ENCODE results near the gene HOXB9. TPM values are rescaled to one million over a fixed set of nuclear protein-coding genes. Genes with fewer than 3 reads are reported as not detected.

HOXB9 gene
- total RNA-seq, 5 donors from 2014 or later (not counting 1 experiment from before 2014, with no cell fraction given), result 0.19 to 0.43 (median 0.30) TPM; not detected in 1

DNA sequence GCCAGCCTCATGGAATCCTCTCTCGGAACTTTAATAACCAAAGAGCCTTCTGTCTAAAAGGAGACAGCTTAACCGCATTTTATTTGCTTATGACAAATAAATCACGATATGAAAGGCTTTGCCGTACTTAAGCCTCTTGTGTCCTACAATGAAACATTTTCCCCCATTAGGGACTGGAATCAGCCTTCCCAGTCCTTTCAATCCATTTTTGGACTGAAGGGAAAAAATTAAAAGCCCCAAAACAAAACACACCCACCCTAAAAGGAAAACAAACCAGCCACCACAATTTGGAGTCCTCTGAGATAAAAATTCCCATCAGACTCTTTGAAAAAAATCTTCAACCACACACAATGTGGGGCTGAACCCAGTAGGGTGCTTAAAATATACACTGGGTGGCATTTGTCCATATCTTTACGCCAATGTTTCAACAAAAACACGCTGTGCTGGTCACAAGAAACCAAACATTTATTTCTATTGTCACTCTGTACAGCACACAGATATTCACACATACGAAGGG, 51.0 kb downstream of the HOXB9 start:
- no peak for ATAC-seq (replicated peaks in 1 of 4)
- H3K4me3 Mint-ChIP-seq, result no peak overlapping the region
- peaks cover 15 to 17% of the 10 kb centered on the region in 2 donors for H3K27me3 Mint-ChIP-seq
- Histone ChIP-seq H3K36me3 (ENCODE audit: control insufficient read depth in 2 of 2, extremely low read depth in 1 of 2, insufficient read depth in 1 of 2, low read length in 1 of 2) (peaks cover 0 to 4% of the 10 kb centered on the region in 2 donors), H3K9me3 (no peaks in the 10 kb centered on the region), H3K4me3 (ENCODE audit: control insufficient read depth in 1 of 2, extremely low read depth in 1 of 2, low read length in 1 of 2) (no peak overlapping the region), H3K27ac (ENCODE audit: low read length) (no peak overlapping the region), H3K27me3 (replicated peaks in 1 of 2; ENCODE audit: control insufficient read depth in 2 of 2, extremely low read depth in 1 of 2, insufficient read depth in 2 of 2, low read length in 1 of 2) (peaks cover 0 to 42% of the 10 kb centered on the region in 2 experiments), H3K4me1 (ENCODE audit: control insufficient read depth in 1 of 2, extremely low read depth in 1 of 2, insufficient read depth in 2 of 2, low read length in 2 of 2) (peaks cover 8 to 36% of the 10 kb centered on the region in 2 experiments)
- 100% methylated on average over 2 of the region's 7 CpGs for WGBS (ENCODE audit: insufficient coverage)
- H3K27ac Mint-ChIP-seq, result no peak overlapping the region
- no peak for DNase-seq
- ChIA-PET POLR2A (no interaction called here), CTCF (interaction anchor here in 1 of 2 donors (0.5 to 1.4 kb wide), 4 partner anchors 12 to 309 kb away, joined by 3 to 9 read pairs (median 4); partner anchors contain the start of gene HOXB5)
- peaks cover 7% of the 10 kb centered on the region for H3K36me3 Mint-ChIP-seq
- H3K4me1 Mint-ChIP-seq, result peaks cover 17 to 39% (median 27%) of the 10 kb centered on the region in 3 donors
- no peaks in the 10 kb centered on the region for H3K9me3 Mint-ChIP-seq

DNA sequence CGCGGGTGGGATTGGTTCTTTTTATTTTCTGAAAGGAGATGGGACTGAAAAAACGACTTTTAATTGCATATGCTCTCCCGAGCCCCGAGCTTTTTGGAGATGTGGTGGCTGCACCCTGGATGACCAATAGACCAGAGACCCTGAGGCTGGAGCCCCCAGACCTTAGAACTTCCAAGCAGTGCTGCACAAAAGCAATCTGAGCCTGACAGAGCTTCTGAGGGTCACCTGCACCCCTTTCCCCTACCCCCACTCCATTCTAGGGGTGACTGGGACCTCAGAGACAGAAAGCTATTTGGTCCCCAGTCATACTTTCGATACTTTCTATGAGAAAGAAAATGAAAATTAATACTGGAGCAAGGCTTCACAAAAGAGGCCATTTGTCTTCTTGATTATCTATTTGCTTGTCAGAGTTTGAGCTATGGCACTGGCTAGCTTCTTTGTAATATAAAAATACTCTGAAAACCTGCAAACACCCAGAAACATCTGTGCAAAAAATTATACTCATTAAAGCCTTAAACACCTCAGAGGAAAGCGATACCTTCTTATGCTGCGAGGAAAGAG, 51.6 kb downstream of the HOXB9 start:
- H3K9me3 Mint-ChIP-seq, result no peaks in the 10 kb centered on the region
- 100% methylated on average over 3 of the region's 8 CpGs for WGBS (ENCODE audit: insufficient coverage)

DNA sequence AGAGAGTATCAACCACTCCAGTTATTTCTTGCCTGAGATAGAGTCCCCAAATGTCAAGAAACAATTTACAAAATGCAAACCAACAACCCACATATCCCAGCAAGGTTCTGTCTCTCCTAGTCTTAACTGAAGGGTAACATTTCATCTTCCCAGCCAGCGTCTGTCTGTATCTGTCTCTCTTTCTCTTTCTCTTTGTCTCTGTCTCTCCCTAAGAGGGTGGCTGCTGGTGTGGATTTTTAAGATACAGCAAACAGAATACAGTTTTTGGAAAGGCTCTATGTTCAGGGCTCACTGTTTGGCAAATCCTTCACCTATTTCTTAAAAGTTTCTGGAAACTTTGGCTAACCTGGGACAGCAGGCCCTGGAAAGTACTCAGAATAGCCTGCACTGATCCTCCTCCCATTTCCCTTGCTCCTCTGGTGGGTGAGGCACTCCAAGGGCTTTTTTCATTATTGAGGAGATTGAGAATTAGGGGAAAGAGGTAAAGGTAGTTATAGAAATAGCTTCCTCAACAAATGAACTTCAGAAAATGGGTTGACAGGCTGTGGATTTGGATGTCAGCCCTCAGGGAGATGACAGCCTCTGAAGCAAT, 54.2 kb downstream of the HOXB9 start:
- no peaks in the 10 kb centered on the region for H3K9me3 ChIP-seq
- CTCF ChIA-PET, result no interaction called here
- peaks cover 0 to 13% of the 10 kb centered on the region in 2 experiments for H3K4me1 ChIP-seq (ENCODE audit: control insufficient read depth in 1 of 2, extremely low read depth in 1 of 2, insufficient read depth in 2 of 2, low read length in 2 of 2)
- peaks cover 0 to 24% (median 13%) of the 10 kb centered on the region in 3 donors for H3K4me1 Mint-ChIP-seq
- H3K36me3 ChIP-seq (ENCODE audit: control insufficient read depth in 2 of 2, extremely low read depth in 1 of 2, insufficient read depth in 1 of 2, low read length in 1 of 2), result peaks cover 0 to 4% of the 10 kb centered on the region in 2 donors
- H3K27me3 Mint-ChIP-seq, result peaks cover 0 to 18% of the 10 kb centered on the region in 2 donors
- no peaks in the 10 kb centered on the region for H3K9me3 Mint-ChIP-seq
- no peak overlapping the region for H3K4me3 ChIP-seq (ENCODE audit: control insufficient read depth in 1 of 2, extremely low read depth in 1 of 2, low read length in 1 of 2)
- no peak overlapping the region for H3K27ac Mint-ChIP-seq
- H3K27ac ChIP-seq (ENCODE audit: low read length), result no peak overlapping the region
- no peak for ATAC-seq (replicated peaks in 1 of 4)
- DNase-seq, result no peak
- peaks cover 15% of the 10 kb centered on the region for H3K36me3 Mint-ChIP-seq
- POLR2A ChIA-PET, result no interaction called here
- peaks cover 0 to 30% of the 10 kb centered on the region in 2 experiments for H3K27me3 ChIP-seq (replicated peaks in 1 of 2; ENCODE audit: control insufficient read depth in 2 of 2, extremely low read depth in 1 of 2, insufficient read depth in 2 of 2, low read length in 1 of 2)
- no CpG with 5 or more reads among the region's 1 CpG for WGBS (ENCODE audit: insufficient coverage)
- H3K4me3 Mint-ChIP-seq, result no peak overlapping the region

More for the DNA sequence above, 51.6 kb downstream of the HOXB9 start:
- H3K4me3 ChIP-seq (ENCODE audit: control insufficient read depth in 1 of 2, extremely low read depth in 1 of 2, low read length in 1 of 2), result no peak overlapping the region
- ATAC-seq (replicated peaks in 1 of 4) (no peak), DNase-seq (no peak)
- H3K27me3 Mint-ChIP-seq, result peaks cover 9 to 18% of the 10 kb centered on the region in 2 donors
- no peak overlapping the region for H3K27ac Mint-ChIP-seq
- no peak overlapping the region for H3K27ac ChIP-seq (ENCODE audit: low read length)
- peaks cover 0 to 38% of the 10 kb centered on the region in 2 experiments for H3K27me3 ChIP-seq (replicated peaks in 1 of 2; ENCODE audit: control insufficient read depth in 2 of 2, extremely low read depth in 1 of 2, insufficient read depth in 2 of 2, low read length in 1 of 2)
- peaks cover 0 to 4% of the 10 kb centered on the region in 2 donors for H3K36me3 ChIP-seq (ENCODE audit: control insufficient read depth in 2 of 2, extremely low read depth in 1 of 2, insufficient read depth in 1 of 2, low read length in 1 of 2)
- H3K4me1 ChIP-seq (ENCODE audit: control insufficient read depth in 1 of 2, extremely low read depth in 1 of 2, insufficient read depth in 2 of 2, low read length in 2 of 2), result peaks cover 8 to 32% of the 10 kb centered on the region in 2 experiments
- H3K9me3 ChIP-seq, result no peaks in the 10 kb centered on the region
- H3K4me3 Mint-ChIP-seq, result no peak overlapping the region
- CTCF ChIA-PET, result interaction anchor here in 1 of 2 donors (0.6 to 1.4 kb wide), 4 partner anchors 13 to 392 kb away, joined by 3 to 9 read pairs (median 4); partner anchors contain the start of gene HOXB5
- peaks cover 11 to 36% (median 24%) of the 10 kb centered on the region in 3 donors for H3K4me1 Mint-ChIP-seq
- POLR2A ChIA-PET, result no interaction called here
- peaks cover 7% of the 10 kb centered on the region for H3K36me3 Mint-ChIP-seq

Other genes with a start within 250 kb of the HOXB9 start
- 100 to 1,000 TPM in 2 of 5 donors, 10 to 100 TPM in 3; 71.5 to 142 (median 80.4) TPM for gene SKAP1, start 196.1 kb downstream of the HOXB9 start, total RNA-seq
- gene HOXB1, start 95.3 kb downstream of the HOXB9 start, total RNA-seq, result not detected
- gene HOXB2, start 81.2 kb downstream of the HOXB9 start, total RNA-seq, result 10 to 100 TPM; 12.1 to 37.3 (median 25.6) TPM
- gene HOXB4, start 48.0 kb downstream of the HOXB9 start, total RNA-seq, result 1 to 10 TPM; 1.4 to 3.7 (median 1.5) TPM
- 1 to 10 TPM; 3.5 to 7.7 (median 4.2) TPM for gene HOXB3, start 36.1 kb downstream of the HOXB9 start, total RNA-seq
- gene HOXB5, start 32.6 kb downstream of the HOXB9 start, total RNA-seq, result not detected
- under 1 TPM in 2 of 5 donors, not detected in 3; 0.16 to 0.33 TPM for gene HOXB6, start 21.4 kb downstream of the HOXB9 start, total RNA-seq
- gene HOXB7, start 15.3 kb downstream of the HOXB9 start, total RNA-seq, result under 1 TPM in 3 of 5 donors, not detected in 2; 0.47 to 0.66 (median 0.60) TPM
- gene HOXB8, start 11.1 kb downstream of the HOXB9 start, total RNA-seq, result not detected
- gene PRAC1, start 96.2 kb upstream of the HOXB9 start, total RNA-seq, result not detected
- gene PRAC2, start 96.8 kb upstream of the HOXB9 start, total RNA-seq, result not detected
- gene HOXB13, start 102.4 kb upstream of the HOXB9 start, total RNA-seq, result under 1 TPM in 1 of 5 donors, not detected in 4; 0.13 TPM
- not detected for gene TTLL6, start 190.9 kb upstream of the HOXB9 start, total RNA-seq
- gene CALCOCO2, start 204.7 kb upstream of the HOXB9 start, total RNA-seq, result 100 to 1,000 TPM; 103 to 161 (median 129) TPM